Small intestine (tissue), 7 donors: Measurements from ENCODE around the gene STYXL2. TPM values are rescaled to one million over a fixed set of nuclear protein-coding genes. Genes with fewer than 3 reads are reported as not detected.

ENCODE experiments used
- DNase-seq, 2 donors: peaks; one replicate each; pipeline versions ENCODE4 v3.0.0 to v3.0.0-alpha.2; 2013
- FAIRE-seq: peaks from 2 replicates; lab custom pipeline; 2012; peaks lifted over from hg19 to GRCh38; lab: Jason Lieb, UNC
- H3K27ac ChIP-seq, 3 donors: one replicate each; pipeline ENCODE4 v1.5.1; 2013; ENCODE audit warnings: low read length in 2 of 3, mild to moderate bottlenecking in 2 of 3, control low read depth in 1 of 3, inconsistent platforms in 1 of 3, low read depth in 1 of 3, moderate library complexity in 1 of 3
- H3K27me3 ChIP-seq, 3 donors: one replicate each; pipeline ENCODE4 v1.6.1; 2013; ENCODE audit warnings: low read length in 3 of 3, inconsistent platforms in 1 of 3; ENCODE audit not compliant: control insufficient read depth in 3 of 3, insufficient read depth in 3 of 3
- H3K36me3 ChIP-seq, 3 donors: one replicate each; pipeline ENCODE4 v1.6.1; 2013; ENCODE audit warnings: low read length in 3 of 3, inconsistent platforms in 1 of 3, low read depth in 1 of 3, mild to moderate bottlenecking in 1 of 3, moderate library complexity in 1 of 3; ENCODE audit not compliant: control insufficient read depth in 3 of 3, insufficient read depth in 2 of 3
- H3K4me1 ChIP-seq, 3 donors: one replicate each; pipeline ENCODE4 v1.6.1; 2013; ENCODE audit warnings: low read length in 2 of 3, inconsistent platforms in 1 of 3, low read depth in 1 of 3, mild to moderate bottlenecking in 1 of 3, moderate library complexity in 1 of 3; ENCODE audit not compliant: control insufficient read depth in 3 of 3, insufficient read depth in 2 of 3
- H3K4me3 ChIP-seq, 3 donors: one replicate each; pipeline ENCODE4 v1.5.1; 2013; ENCODE audit warnings: low read length in 3 of 3, control low read depth in 1 of 3, inconsistent platforms in 1 of 3, low read depth in 1 of 3, mild to moderate bottlenecking in 1 of 3, moderate library complexity in 1 of 3
- H3K9me3 ChIP-seq, 2 donors: one replicate each; pipeline ENCODE4 v1.6.1; 2013; ENCODE audit warnings: low read depth in 1 of 2, low read length in 1 of 2; ENCODE audit not compliant: control insufficient read depth in 2 of 2, insufficient read depth in 1 of 2
- WGBS, 3 donors: extraction: QIAGEN DNeasy Blood & Tissue Kit; methylation state at CpG; one replicate each; pipeline ENCODE4 v1.1.7; 2013; 5-methylcytosine and 5-hydroxymethylcytosine counted together
- polyA plus RNA-seq, 4 donors: library from polyadenylated mRNA; stranded (reverse) in 3 of 4; unstranded in 1 of 4; fragments of 200-250 nt in 3 of 4; fragments of 120-200 nt in 1 of 4; gene quantifications; one replicate each; pipeline versions ENCODE4 v1.2.1 to v1.2.3, GENCODE V29; 2013
- donor health status: healthy with polysubstance abuse.
- donor health status: control.
- donor health status: control.
- donor health status: Bipolar disorder and iron deficiency.
- donor health status: healthy.

The STYXL2 gene
- polyA plus RNA-seq, 4 donors = 0.07 to 0.32 (median 0.27) TPM; not detected in 1

DNA sequence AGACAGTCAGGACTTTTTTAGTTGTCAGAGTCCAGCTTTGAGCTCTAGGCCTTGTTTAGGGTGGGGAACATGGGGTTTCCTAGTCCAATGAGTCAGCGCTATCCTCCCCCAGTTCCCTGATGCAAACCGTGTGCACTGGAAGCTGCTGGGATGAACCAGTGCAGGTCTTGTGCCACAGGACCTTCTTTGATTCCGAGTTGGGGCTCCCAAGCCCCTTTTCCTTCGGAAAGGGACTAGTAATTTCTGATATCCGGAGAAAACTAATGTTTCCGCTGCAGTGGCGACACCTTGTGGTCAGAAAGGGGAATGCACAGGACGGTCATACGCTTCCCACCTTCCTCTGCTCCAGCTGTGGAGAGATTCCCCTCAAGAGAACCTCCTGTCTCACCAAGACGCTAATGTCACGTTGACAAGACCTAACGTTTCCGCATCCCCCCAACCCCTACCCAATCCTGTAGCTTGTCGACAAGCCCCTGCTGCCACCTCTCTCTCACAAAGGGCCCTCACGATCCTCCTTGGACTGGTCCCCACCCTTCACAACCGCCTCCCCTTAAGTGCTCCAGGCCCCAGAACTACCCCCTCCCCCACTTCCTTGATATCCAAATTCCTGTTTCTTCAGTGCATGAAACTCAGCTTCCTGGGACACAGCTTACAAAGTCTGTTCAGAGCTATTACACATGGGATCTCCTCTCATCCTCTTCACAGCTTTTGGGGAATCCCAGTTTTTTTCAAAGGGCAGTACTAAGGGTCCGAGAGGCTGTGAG, 34.6 kb upstream of the STYXL2 start:
- no peak overlapping the region for H3K27ac ChIP-seq
- no peak overlapping the region for H3K4me3 ChIP-seq
- FAIRE-seq (no peak), DNase-seq (peak; percentile 56 to 77)
- H3K36me3 ChIP-seq = peaks cover 0 to 48% (median 8%) of the 10 kb centered on the region in 3 donors
- 18 to 26% (median 26%) methylated on average over 17 of the region's 17 CpGs for WGBS, 3 donors
- H3K4me1 ChIP-seq = peaks cover 0 to 4% (median 0%) of the 10 kb centered on the region in 3 donors
- H3K9me3 ChIP-seq = no peaks in the 10 kb centered on the region
- no peaks in the 10 kb centered on the region for H3K27me3 ChIP-seq

DNA sequence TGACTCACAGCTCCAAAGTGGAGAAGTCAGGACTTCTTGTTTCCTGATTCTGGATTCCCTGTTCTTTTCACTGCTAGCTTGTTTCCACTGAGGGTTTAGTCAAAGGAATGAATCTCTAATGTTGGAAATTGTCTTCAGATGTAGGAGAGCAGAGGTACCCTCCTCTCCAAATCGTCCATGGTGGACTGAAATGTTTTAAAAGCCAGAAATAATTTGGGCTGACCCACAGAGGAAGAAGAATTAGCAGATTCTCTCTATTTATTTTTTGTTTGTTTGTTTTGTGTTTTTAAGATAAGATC, 34.1 kb upstream of the STYXL2 start:
- Histone ChIP-seq H3K4me1 (peaks cover 0 to 4% (median 0%) of the 10 kb centered on the region in 3 donors), H3K9me3 (no peaks in the 10 kb centered on the region), H3K36me3 (peaks cover 0 to 42% (median 9%) of the 10 kb centered on the region in 3 donors), H3K4me3 (no peak overlapping the region), H3K27me3 (no peaks in the 10 kb centered on the region), H3K27ac (no peak overlapping the region)
- FAIRE-seq (no peak), DNase-seq (no peak)
- 56 to 65% (median 63%) methylated on average over 1 of the region's 1 CpG for WGBS, 3 donors

- Histone ChIP-seq H3K36me3 (peaks cover 0 to 40% (median 9%) of the 10 kb centered on the region in 3 donors), H3K27ac (no peak overlapping the region), H3K27me3 (no peaks in the 10 kb centered on the region), H3K9me3 (no peaks in the 10 kb centered on the region), H3K4me3 (no peak overlapping the region), H3K4me1 (peaks cover 0 to 4% (median 0%) of the 10 kb centered on the region in 3 donors)
- 77 to 82% (median 81%) methylated on average over 10 of the region's 10 CpGs for WGBS, 3 donors
- no peak for FAIRE-seq
- no peak for DNase-seq
Measured at GRCh38 chr1:167060141-167061072, 33.5 kb upstream of the STYXL2 start.

DNA sequence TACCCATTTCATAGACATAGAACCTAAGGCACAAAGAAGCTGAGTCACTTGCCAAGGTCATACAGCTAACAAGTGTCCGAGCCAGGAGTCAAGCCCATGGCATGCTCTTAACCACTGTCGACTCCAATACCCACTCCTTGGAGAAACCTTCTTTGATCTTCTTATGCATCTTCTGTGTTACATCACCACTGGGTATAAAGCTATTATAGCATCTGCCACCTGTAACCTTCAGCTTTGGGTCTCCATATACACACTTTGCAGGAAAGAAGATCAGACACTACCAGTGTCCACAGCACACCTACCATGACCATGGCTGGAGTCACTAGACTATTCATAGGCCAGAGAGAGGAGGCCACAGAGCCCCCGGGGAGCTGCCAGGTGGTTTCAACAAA, 32.8 kb upstream of the STYXL2 start:
- Histone ChIP-seq H3K4me3 (no peak overlapping the region), H3K9me3 (no peaks in the 10 kb centered on the region), H3K27me3 (no peaks in the 10 kb centered on the region), H3K4me1 (peaks cover 0 to 4% (median 0%) of the 10 kb centered on the region in 3 donors), H3K36me3 (peaks cover 0 to 41% (median 9%) of the 10 kb centered on the region in 3 donors), H3K27ac (no peak overlapping the region)
- DNase-seq = no peak
- no peak for FAIRE-seq
- WGBS, 3 donors = 84 to 90% (median 89%) methylated on average over 3 of the region's 3 CpGs

- no peak for FAIRE-seq
- Histone ChIP-seq H3K9me3 (no peaks in the 10 kb centered on the region), H3K27me3 (no peaks in the 10 kb centered on the region), H3K36me3 (peaks cover 0 to 38% (median 9%) of the 10 kb centered on the region in 3 donors), H3K4me3 (no peak overlapping the region), H3K27ac (no peak overlapping the region), H3K4me1 (peaks cover 0 to 4% (median 0%) of the 10 kb centered on the region in 3 donors)
- 84 to 89% (median 85%) methylated on average over 9 of the region's 9 CpGs for whole genome bisulfite sequencing, 3 donors
- DNase-seq = no peak
Measured at GRCh38 chr1:167064621-167065020, 29.3 kb upstream of the STYXL2 start.

DNA sequence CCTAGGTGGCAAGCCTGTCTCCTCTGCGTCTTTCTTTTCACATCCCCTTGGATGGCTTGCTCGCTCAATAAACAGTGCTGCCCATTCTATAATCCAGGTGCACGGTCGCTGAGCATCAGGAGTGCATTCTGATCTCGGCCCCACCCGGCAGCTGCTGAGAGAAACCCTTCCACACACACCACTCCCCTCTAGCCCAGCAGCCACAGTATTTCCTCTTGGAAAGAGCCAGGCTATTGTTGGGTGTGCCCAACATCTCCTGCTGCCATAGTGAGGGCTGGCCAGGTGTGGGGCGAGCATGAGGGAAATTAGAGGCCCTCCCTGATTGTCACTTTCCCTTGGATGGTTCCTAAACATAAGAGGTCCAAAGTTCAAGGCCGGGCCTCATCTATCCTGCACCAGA, 28.4 kb upstream of the STYXL2 start:
- Histone ChIP-seq H3K36me3 (peaks cover 0 to 35% (median 9%) of the 10 kb centered on the region in 3 donors), H3K9me3 (no peaks in the 10 kb centered on the region)
- peak; percentile 51 to 76 for DNase-seq

DNA sequence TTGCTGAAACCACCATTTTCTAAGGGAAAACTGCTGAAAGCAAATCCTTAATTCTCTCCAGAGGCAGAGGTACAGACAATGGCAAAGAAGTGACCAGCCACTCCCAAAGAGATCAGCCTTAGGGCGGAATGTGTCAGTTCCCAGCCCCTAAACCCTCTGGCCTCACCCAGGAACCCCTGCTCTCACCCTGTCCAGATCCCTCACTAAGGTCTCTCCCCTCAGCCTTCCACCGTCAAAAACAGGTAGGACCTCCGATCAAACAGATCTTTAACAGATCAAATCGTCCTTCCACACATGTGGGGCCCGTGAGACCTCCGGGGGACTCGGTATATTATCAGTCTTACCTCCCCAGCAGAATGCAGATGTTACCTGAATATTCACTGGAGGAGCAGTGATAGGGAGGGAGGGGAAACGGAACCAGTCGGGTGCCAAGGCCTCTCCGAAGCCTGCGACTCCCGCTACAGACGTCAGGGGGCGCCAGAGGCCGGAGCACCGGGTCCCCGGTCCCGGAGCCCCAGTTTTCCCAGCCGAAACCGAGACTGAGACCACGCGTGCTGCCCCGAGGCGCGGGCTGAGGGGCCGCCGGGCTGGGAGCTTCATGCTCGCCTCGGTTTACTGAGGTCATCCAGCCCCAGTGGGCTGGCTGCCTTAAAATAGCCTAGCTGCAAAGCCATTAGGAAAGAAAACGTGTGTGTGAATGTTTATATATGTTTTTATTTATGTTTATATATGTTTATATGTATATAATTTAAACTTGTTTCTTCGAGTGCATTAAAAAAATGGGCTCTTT, 27.3 kb upstream of the STYXL2 start:
- H3K27ac ChIP-seq = peak overlapping the region in 1 of 3 donors; percentile 60

More for the DNA sequence above, 28.4 kb upstream of the STYXL2 start:
- no peak for FAIRE-seq
- H3K27me3 ChIP-seq = no peaks in the 10 kb centered on the region
- H3K4me3 ChIP-seq = no peak overlapping the region
- 14 to 70% (median 28%) methylated on average over 8 of the region's 8 CpGs for WGBS, 3 donors
- peak overlapping the region in 1 of 3 donors; percentile 70 for H3K27ac ChIP-seq
- peaks cover 0 to 4% (median 0%) of the 10 kb centered on the region in 3 donors for H3K4me1 ChIP-seq

More for the DNA sequence above, 27.3 kb upstream of the STYXL2 start:
- Histone ChIP-seq H3K27me3 (no peaks in the 10 kb centered on the region), H3K4me3 (peak overlapping the region in 1 of 3 donors; percentile 20), H3K4me1 (peaks cover 0 to 4% (median 0%) of the 10 kb centered on the region in 3 donors), H3K36me3 (peaks cover 0 to 42% (median 9%) of the 10 kb centered on the region in 3 donors), H3K9me3 (no peaks in the 10 kb centered on the region)
- FAIRE-seq (no peak), DNase-seq (peak; percentile 70 to 86)
- 8 to 10% (median 9%) methylated on average over 31 of the region's 31 CpGs for WGBS, 3 donors
